ENCODE data around the gene TMCC1. TPM values are rescaled to one million over a fixed set of nuclear protein-coding genes. Genes with fewer than 3 reads are reported as not detected.

Gene TMCC1
- total RNA-seq, 2 experiments from 2014 or later, result 33.3 to 33.8 TPM

GRCh38 chr3:129599607-129600006 is 293.9 kb downstream of the TMCC1 start:
- no peaks in the 10 kb centered on the region for H3K9me3 ChIP-seq (ENCODE audit: control insufficient read depth in 1 of 2, insufficient read depth in 1 of 2, low read length in 2 of 2)
- peaks cover 0 to 2% of the 10 kb centered on the region in 2 experiments for H3K27me3 ChIP-seq (ENCODE audit: control insufficient read depth in 1 of 2, insufficient read depth in 2 of 2, low read length in 2 of 2)
- H3K9me3 Mint-ChIP-seq, result no peaks in the 10 kb centered on the region
- peak in 2 of 14 experiments; percentile 69 to 77 for DNase-seq
- H3K4me1 ChIP-seq (ENCODE audit: insufficient read depth, low read length), result peaks cover 46% of the 10 kb centered on the region
- POLR2A ChIA-PET, result no interaction called here
- peaks cover 19% of the 10 kb centered on the region for H3K4me1 Mint-ChIP-seq (ENCODE audit: low read depth)
- H3K27ac ChIP-seq (ENCODE audit: low read depth in 1 of 2, low read length in 2 of 2), result no peak overlapping the region
- H3K27ac Mint-ChIP-seq, result no peak overlapping the region
- intact Hi-C loops (cut with DNase I, micrococcal nuclease), result no loop called here
- CTCF ChIA-PET, result no interaction called here
- H3K36me3 Mint-ChIP-seq (ENCODE audit: low read depth), result no peaks in the 10 kb centered on the region
- no peak for ATAC-seq (ENCODE audit: poor library complexity)
- no peaks in the 10 kb centered on the region for H3K36me3 ChIP-seq (ENCODE audit: insufficient read depth, low read length)
- no peak for TF ChIP-seq CTCF (IDR thresholded peaks at IDR 0.05)
- peaks cover 13% of the 10 kb centered on the region for H3K27me3 Mint-ChIP-seq
- H3K4me3 ChIP-seq (ENCODE audit: low read length), result no peak overlapping the region
- H3K4me3 Mint-ChIP-seq, result no peak overlapping the region

- CTCF ChIA-PET, result no interaction called here
- POLR2A ChIA-PET, result no interaction called here
- H3K36me3 ChIP-seq (ENCODE audit: insufficient read depth, low read length), result no peaks in the 10 kb centered on the region
- no peak for DNase-seq
- H3K4me3 ChIP-seq (ENCODE audit: low read length), result no peak overlapping the region
- TF ChIP-seq CTCF (IDR thresholded peaks at IDR 0.05), result no peak
- no peak overlapping the region for H3K27ac ChIP-seq (ENCODE audit: low read depth in 1 of 2, low read length in 2 of 2)
- no peaks in the 10 kb centered on the region for H3K9me3 Mint-ChIP-seq
- H3K4me1 Mint-ChIP-seq (ENCODE audit: low read depth), result peaks cover 19% of the 10 kb centered on the region
- H3K27ac Mint-ChIP-seq, result no peak overlapping the region
- H3K9me3 ChIP-seq (ENCODE audit: control insufficient read depth in 1 of 2, insufficient read depth in 1 of 2, low read length in 2 of 2), result no peaks in the 10 kb centered on the region
- H3K27me3 ChIP-seq (ENCODE audit: control insufficient read depth in 1 of 2, insufficient read depth in 2 of 2, low read length in 2 of 2), result no peaks in the 10 kb centered on the region
- no peak for ATAC-seq (ENCODE audit: poor library complexity)
- H3K36me3 Mint-ChIP-seq (ENCODE audit: low read depth), result no peaks in the 10 kb centered on the region
- intact Hi-C loops (cut with DNase I, micrococcal nuclease), result no loop called here
- peaks cover 46% of the 10 kb centered on the region for H3K4me1 ChIP-seq (ENCODE audit: insufficient read depth, low read length)
- H3K4me3 Mint-ChIP-seq, result no peak overlapping the region
- H3K27me3 Mint-ChIP-seq, result peaks cover 7% of the 10 kb centered on the region
These were observed 294.4 kb downstream of the TMCC1 start for GRCh38 chr3:129599073-129599472.

- no peak for ATAC-seq (ENCODE audit: poor library complexity)
- Histone ChIP-seq H3K36me3 (ENCODE audit: insufficient read depth, low read length) (no peaks in the 10 kb centered on the region), H3K4me3 (ENCODE audit: low read length) (no peak overlapping the region), H3K4me1 (ENCODE audit: insufficient read depth, low read length) (peaks cover 46% of the 10 kb centered on the region), H3K27ac (ENCODE audit: low read depth in 1 of 2, low read length in 2 of 2) (no peak overlapping the region), H3K27me3 (ENCODE audit: control insufficient read depth in 1 of 2, insufficient read depth in 2 of 2, low read length in 2 of 2) (no peaks in the 10 kb centered on the region), H3K9me3 (ENCODE audit: control insufficient read depth in 1 of 2, insufficient read depth in 1 of 2, low read length in 2 of 2) (no peaks in the 10 kb centered on the region)
- Mint-ChIP-seq H3K9me3 (no peaks in the 10 kb centered on the region), H3K4me3 (no peak overlapping the region), H3K27ac (no peak overlapping the region), H3K27me3 (peaks cover 1% of the 10 kb centered on the region), H3K36me3 (ENCODE audit: low read depth) (no peaks in the 10 kb centered on the region), H3K4me1 (ENCODE audit: low read depth) (peaks cover 22% of the 10 kb centered on the region)
- intact Hi-C loops (cut with DNase I, micrococcal nuclease), result no loop called here
- no peak for TF ChIP-seq CTCF (IDR thresholded peaks at IDR 0.05)
- POLR2A ChIA-PET, result no interaction called here
- CTCF ChIA-PET, result no interaction called here
- no peak for DNase-seq
These were observed 295.0 kb downstream of the TMCC1 start for GRCh38 chr3:129598484-129598883.
